Measurements from ENCODE around the gene NUP93.
"Not testable (repeated sequence)": the region's sequence is repeated elsewhere in the genome, so short reads cannot be mapped to it uniquely, and the experiment has no call there.

Gene NUP93

GRCh38 chr16:56709443-56710040, 20.4 kb upstream of the NUP93 start:
- no peak for DNase-seq (ENCODE audit: low read depth)

DNA sequence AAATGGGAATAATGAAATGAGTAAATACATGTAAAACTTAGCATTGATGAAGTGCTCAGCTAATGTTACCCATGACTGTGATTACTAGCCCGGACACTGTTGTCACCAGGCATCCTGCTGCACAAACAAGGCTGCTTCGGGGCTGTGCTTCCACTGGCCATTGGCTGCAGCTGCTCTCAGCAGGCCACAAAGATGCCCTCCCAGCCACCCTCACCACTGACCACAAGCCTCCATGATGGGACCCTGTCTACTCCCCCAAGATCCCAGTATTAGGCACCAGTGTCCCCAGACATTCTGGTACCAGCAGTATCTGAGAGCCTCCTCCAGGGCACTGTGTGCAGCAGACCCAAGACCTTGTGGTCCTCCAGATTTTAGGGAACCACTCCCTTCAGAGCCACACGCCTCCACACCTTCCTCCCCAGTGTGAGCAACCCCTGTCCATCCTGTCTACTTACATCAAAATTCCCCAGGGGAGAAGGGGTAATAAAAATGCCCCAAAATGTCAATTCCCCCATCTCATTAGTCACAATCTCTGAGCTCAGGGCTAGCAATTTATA, 19.7 kb upstream of the NUP93 start:
- no peak for DNase-seq (ENCODE audit: low read depth)

- DNase-seq (ENCODE audit: low read depth) = no peak
These were observed 18.1 kb upstream of the NUP93 start for GRCh38 chr16:56711862-56712261.

DNA sequence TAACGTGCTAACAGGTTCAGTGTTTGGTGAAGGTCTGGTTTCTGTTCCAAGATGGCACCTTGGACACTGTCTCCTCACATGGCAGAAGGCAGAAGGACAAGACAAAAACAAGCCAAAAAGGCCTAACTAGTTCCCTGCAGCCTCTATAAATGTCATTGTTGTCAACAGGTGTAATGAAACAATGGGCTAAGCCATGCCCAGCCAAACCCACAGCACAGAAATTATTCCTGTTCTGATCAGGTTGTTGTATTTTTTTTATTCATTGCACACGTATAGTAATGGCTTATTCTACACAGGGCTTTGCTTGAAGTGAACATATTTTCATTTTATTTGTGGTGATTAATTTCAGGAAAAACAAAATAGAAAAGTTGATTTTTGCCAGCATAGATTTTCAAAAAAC, 16.1 kb upstream of the NUP93 start:
- DNase-seq (ENCODE audit: low read depth) = no peak

DNA sequence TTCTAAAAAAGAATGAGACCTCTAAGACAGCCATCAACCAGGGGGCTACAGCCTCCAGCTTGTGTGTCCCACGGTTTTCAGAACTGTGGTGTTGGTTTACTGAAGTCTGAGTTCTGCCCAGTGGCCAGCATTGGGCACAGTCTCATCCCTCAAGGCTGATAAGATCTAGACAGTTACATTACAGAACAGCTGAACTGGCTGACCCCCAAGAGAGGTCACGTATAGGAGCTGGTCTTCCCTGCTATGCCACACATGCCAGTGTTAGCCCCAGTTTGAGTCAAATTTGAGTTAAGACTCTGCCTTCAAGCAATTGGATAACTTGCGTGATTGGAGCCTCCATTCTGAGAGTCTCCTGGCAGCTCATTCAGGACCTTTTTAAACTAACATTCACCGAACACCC, 14.8 kb upstream of the NUP93 start:
- no peak for DNase-seq (ENCODE audit: low read depth)

DNA sequence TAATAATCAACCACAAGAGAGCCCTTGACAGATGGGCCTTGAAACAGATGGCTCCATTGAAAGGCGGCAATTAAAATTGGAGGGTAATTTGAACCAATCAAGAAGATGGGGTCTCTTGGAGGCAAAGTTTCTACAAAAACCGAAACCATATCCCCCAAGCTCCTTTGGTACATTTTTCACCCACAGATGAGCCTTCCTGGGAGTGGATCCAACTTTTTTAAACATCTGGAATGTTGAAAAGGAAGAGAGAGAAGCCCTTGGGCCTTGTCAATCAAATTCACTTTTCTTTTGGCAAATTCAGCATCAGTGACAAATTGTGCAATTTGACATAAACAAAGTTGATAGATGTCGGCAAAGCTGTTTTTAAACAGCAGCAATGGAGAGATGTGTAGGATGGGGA, 13.2 kb upstream of the NUP93 start:
- no peak for DNase-seq (ENCODE audit: low read depth)

DNA sequence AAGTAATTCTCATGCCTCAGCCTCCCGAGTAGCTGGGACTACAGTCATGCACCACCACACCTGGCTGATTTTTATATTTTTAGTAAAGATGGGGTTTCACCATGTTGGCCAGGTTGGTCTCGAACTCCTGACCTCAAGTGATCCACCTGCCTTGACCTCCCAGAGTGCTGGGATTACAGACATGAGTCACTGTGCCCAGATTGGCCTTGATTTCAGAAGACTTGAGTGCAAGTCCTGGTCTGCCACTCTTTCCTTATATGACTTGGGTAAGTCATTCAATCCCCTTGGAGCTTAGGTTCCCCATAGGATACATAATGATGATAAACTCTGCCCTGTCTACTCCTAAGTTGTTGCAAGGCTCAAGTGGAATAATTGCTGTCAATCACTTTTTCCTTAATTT, 12.4 kb upstream of the NUP93 start:
- not testable (repeated sequence) for DNase-seq (ENCODE audit: low read depth)

- DNase-seq (ENCODE audit: low read depth) = no peak
These were observed 7.6 kb upstream of the NUP93 start for GRCh38 chr16:56722200-56722842.

- no peak for DNase-seq (ENCODE audit: low read depth)
These were observed 5.7 kb upstream of the NUP93 start for GRCh38 chr16:56724191-56724590.

- no peak for DNase-seq (ENCODE audit: low read depth)
These were observed 3.6 kb upstream of the NUP93 start for GRCh38 chr16:56726283-56726682.

GRCh38 chr16:56726926-56727325, 3.0 kb upstream of the NUP93 start:
- DNase-seq (ENCODE audit: low read depth) = no peak

DNA sequence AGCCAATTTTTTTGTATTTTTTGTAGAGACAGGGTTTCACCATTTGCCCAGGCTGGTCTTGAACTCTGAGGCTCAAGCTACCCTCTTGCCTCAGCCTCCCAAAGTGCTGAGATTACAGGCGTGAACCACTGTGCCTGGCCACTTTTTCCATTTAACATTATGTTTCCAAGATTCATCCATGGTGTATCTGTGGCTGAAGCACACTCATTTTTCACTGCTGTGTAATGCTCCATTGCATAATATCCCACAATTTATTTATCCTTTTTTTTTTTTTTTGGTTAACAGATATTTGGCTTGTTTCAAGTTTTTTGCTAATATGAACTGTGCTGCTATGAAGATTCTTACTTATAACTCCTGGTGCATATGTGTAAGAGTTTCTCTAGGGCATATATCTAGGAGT, 1.9 kb upstream of the NUP93 start:
- DNase-seq (ENCODE audit: low read depth) = no peak

DNA sequence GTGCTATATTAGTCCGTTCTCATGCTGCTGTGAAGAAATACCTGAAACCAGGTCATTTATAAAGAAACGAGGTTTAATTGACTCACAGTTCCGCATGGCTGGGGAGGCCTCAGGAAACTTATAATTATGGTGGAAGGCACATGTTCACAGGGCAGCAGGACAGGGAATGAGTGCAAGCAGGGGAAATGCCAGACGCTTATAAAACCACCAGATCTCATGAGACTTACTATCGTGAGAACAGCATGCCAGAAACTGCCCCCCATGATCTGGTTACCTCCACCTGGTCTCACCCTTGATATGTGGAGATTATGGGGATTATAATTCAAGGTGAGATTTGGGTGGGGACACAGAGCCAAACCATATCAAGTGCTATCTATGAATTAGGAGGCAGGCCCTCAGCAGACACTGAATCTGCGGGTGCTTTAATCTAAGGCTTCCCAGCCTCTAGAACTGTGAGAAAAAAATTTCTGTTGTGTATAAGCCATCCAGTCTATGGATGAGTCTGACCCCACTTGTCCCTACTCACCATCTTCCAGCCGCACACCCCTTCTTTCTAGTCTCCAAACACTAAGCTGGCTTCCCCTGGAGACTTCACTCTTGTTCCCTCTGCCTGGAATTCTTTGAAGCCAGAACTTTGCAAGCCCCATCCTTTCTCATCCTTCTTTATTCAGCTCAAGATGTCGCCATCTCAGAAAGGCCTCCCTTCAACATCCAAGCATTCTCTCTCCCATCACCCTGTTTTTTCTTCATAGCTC, 772 bp upstream of the NUP93 start:
- no peak for DNase-seq (ENCODE audit: low read depth)

DNA sequence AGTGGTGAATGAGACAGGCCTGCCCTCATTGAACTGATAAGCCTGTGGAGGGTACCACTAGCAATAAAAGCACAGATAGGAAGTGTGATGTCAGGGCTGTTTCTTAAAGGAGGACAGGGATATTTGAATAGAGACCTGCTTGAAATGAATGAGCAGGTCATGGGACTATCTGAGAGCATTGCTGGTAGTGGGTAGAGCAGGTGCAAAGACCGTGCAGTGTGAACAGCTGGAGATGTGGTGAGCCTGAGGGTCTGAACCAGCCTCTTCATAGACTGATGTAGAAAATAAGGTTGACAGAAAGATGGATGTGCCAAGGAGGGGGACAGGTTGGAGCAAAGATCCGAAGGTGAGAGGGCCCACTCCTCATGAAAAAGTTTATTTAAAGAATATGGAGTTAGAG, 2.4 kb downstream of the NUP93 start:
- no peak for DNase-seq (ENCODE audit: low read depth)

- no peak for DNase-seq (ENCODE audit: low read depth)
These were observed 2.9 kb downstream of the NUP93 start for GRCh38 chr16:56732832-56733231.

DNA sequence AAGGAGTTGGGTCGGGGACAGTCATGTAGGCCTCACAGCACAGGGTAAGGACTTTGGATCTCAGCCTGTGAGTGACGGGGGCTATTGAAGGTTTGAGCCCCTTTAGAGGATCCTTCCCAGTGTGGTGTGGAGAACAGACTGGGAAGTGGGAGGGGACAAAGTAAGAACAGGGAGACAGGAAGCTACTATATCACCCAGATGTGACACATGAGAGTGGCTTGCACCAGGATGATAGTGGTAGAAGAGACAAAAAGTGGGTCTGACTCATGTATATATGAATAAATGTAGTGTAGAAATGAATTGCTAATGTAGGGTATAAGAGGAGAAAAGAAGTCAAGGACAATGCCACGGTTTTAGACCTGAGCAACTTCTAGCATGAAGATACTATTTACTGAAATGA, 4.5 kb downstream of the NUP93 start:
- DNase-seq (ENCODE audit: low read depth) = no peak

DNA sequence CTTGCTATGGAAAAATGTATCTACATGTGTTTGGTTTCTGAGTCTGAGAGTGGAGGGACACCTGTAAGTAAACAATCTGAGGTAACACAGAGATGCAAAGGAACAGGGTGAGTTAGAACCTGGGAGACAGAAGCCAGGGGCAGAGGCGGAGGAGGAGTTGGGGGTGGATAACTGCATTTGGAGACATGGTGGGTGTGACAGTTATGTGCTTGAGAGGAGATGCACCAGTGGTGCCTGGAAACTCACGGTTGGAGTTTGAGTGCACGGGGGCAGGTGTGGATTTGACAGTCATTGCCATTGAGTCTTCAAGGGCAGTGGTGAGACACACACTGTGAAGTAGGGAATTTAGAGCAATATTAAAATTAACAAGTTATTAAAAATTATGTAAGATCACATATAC, 6.5 kb downstream of the NUP93 start:
- DNase-seq (ENCODE audit: low read depth) = no peak

- DNase-seq (ENCODE audit: low read depth) = no peak
These were observed 7.6 kb downstream of the NUP93 start for GRCh38 chr16:56737539-56737938.

DNA sequence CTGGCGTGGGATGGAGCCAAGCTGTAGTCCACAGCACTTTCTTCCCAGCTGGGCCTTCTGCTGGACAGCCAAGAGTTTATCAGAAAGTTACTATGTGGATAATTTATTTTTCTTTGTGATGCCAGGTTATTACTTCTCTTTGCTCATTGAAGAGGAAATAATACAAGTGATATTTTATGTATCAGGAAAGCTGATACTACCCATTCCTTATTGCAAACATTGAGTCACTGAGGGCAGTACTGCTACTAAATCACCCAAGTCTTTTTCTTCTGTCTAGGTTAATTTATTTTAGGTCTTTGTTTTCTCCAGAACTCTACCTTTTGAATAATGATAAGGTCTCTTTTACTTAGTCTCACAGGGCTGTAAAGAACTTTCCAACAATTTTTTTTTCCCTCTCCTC, 8.3 kb downstream of the NUP93 start:
- no peak for DNase-seq (ENCODE audit: low read depth)

- not testable (repeated sequence) for DNase-seq (ENCODE audit: low read depth)
These were observed 9.4 kb downstream of the NUP93 start for GRCh38 chr16:56739378-56739777.

- DNase-seq (ENCODE audit: low read depth) = no peak
These were observed 11.5 kb downstream of the NUP93 start for GRCh38 chr16:56741399-56741798.

DNA sequence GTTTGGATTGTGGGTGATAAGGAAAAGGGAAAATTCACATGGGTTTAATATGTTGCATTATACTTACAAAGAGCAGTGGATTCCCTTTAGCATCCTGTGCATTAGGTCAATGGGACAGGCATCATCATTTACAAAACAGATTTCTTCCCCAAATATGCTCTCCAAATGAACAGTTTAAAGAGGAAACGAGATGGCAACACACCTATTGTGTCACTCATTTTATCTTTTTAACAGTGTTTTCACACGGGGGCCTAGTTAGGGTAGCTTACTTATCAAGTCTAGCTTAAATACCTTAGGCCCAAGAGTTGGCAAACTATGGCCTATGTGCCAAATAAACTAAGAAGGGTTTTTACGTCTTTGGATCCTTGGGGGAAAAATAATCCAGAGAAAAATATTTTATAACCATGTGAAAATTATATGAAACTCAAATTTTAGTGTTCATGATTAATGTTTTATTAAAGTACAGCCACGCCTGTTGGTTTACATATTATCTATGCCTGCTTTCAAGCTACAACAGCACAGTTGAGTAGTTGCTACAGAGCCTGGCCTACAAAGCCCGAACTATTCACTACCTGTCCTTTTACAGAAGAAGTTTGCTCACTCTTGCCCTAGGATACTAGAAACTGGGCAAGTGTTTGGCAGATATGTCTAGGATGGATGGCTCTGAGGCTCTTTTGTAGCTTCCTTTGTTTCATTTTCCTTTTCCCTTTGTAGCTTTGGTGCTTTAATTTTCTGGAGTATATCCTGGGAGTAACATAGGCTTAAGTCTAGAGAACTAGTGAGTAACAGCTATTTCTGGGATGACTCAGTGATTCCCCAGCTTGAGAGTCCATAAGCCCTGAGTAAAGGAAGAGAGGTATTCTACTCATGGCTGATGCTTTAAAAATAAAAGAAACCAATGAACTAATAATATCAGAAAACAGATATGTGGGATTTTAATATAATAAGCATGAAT, 12.4 kb downstream of the NUP93 start:
- no peak for DNase-seq (ENCODE audit: low read depth)

All from activated T-cell treated with anti-CD3 and anti-CD28 coated beads for 1 hour (primary cell).